Activated CD8-positive, alpha-beta memory T cell treated with anti-CD3 and anti-CD28 coated beads, Interleukin-2, amount 50 U/mL, for 1 hour (primary cell): ENCODE results near the gene DNAH10.
"Not testable (repeated sequence)": the region's sequence is repeated elsewhere in the genome, so short reads cannot be mapped to it uniquely, and the experiment has no call there.

Experiments used
- DNase-seq: peaks from one replicate; pipeline ENCODE4 v3.0.0-alpha.2; 2020; ENCODE audit errors: extremely low read depth

Gene DNAH10

DNA sequence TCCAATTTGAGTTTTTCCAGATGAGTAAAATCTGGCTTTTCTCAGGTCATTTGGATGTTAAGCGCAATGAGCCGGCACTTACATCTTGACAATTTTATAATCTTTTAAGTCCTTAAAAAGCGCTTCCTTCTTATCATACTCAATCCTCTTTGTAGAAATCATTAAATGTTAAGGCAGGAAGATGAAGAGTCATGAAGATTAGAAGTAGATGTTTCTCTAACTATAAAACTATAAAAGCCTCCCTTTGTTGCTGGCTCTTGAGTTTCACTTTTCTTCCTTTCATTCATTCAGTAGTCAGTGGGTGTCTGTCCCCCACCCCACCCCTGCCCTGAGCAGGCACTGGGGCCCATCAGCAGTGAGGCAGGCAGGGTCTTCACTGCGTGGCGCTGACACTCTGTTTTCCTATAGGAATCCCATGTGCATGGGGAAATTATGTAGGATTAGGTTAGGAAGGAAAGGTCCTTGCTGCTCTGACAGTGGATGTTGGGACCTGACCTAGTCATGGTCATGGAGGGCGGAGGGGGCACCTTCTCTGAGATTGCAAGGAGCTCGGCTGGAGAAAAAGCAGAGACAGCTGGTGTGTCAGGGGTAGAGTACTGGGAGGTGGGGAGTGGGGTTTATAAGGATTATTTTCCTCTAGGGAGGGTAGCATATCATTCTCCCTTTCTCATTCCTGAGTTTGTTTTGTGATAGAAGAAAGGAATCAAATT lies 144.8 kb downstream of the DNAH10 start:
- no peak for DNase-seq

DNA sequence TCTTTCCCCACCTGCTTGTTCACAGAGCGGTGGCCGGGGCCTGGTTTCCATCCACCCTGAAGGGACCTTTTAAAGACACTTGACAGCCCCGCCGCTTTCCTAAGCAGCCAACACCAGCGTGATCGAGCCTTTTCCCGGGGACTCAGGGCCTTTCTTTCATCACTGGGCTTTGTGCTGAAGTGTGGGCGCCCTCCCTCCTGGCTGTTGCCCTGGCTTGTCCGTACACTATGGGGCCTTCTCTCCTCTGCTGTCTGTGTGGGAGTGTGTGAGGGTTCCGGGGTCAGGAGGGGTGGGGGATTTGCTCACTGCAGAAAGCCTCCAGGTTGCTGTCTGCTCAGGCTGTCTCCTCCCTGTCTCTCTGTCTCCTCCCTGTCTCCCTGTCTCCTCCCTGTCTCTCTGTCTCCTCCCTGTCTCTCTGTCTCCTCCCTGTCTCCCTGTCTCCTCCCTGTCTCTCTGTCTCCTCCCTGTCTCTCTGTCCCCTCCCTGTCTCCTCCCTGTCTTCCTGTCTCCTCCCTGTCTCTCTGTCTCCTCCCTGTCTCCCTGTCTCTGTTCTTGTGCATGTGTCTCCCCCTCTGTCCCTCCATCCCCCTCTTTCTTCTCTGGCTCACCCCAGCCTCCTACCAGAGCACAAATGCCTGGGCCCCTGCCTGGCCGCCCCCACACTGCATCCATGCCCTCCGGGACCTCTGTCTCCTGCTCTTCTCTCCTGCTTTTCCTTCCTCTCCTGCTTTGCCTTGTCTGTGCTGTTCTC lies 145.8 kb downstream of the DNAH10 start:
- DNase-seq, result no peak

DNA sequence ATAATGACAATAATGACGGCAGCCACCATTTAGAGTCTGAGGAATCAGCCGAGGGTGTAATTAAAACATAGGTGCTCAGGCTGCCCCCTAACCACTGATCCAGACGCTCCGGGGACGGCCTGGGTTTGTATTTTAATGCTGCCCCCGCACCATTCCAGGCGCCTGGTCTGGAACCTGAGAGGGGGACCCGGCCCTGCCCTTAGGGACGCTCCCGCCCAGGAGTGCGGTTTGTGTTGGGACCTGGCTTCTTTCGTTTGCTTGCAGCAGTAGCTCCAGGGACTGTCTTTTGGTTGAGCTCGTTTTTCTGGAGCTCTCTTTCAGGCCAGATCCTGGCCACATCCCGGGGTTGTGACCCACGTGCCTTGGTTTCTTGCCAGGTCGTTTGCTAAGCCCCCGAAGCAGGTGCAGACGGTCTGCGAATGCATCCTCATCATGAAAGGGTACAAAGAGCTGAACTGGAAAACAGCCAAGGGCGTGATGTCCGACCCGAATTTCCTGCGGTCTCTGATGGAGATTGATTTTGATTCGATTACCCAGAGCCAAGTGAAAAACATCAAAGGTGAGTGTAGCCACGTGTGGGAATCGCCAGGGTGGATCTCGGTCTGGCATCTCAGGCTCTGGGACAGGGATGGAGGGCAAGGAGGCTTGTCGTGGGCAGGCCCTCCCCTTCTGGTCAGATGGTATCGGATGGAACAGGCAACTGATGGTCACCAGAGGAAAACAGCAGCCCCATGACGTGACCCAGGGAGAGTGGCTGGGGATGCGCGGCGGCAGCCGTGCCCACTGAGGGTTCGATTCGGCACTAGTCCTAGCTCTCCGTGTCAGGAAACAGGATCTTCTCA lies 147.0 kb downstream of the DNAH10 start:
- no peak for DNase-seq

DNA sequence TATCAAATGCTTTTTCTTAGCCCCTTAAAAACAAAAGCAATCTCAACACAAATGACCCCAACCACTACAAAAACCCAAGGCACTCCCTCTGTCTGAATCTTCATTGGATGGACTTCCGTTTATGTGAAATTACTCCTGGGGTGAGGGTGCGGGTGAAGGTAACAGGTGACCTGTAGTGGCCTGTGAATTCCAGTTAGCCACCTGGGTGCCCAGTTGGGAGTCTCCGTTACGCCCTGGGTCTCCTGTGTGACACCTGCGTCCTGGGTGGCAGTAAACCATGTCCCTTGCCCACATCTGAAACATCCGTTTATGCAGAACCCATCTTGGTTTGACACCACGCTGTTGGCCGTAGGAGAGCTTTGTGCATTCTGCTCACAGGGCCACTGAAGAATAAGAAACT lies 148.0 kb downstream of the DNAH10 start:
- DNase-seq, result no peak

DNA sequence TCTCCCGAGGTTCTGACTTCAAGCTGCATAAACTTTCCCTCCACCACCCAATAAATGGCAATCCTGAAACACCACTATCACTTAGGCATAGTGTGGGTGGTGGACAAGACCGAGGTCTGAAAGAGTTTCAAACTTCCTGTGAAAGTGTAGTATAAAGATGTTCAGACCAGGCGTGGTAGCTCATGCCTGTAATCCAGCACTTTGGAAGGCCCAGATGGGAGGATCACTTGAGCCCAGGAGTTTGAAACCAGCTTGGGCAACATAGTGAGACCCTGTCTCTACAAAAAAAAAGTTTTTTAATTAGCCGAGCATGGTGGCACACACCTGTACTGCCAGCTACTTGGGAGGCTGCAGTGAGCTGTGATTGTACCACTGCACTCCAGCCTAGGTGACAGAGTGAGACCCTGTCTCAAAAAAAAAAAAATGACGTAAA lies 148.7 kb downstream of the DNAH10 start:
- DNase-seq, result no peak

DNA sequence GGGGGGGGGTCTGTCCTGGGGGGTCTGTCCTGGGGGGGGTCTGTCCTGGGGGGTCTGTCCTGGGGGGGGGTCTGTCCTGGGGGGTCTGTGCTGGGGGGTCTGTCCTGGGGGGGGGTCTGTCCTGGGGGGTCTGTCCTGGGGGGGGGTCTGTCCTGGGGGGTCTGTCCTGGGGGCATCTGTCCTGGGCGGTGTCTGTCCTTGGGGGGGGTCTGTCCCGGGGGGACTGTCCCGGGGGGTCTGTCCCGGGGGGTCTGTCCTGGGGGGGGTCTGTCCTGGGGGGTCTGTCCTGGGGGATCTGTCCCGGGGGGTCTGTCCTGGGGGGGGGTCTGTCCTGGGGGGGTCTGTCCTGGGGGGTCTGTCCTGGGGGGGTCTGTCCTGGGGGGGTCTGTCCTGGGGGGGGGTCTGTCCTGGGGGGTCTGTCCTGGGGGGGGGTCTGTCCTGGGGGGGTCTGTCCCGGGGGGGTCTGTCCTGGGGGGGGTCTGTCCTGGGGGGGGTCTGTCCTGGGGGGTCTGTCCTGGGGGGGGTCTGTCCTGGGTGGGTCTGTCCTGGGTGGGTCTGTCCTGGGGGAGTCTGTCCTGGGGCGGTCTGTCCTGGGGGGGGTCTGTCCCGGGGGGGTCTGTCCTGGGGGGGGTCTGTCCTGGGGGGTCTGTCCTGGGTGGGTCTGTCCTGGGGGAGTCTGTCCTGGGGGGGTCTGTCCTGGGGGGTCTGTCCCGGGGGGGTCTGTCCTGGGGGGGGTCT lies 149.7 kb downstream of the DNAH10 start:
- DNase-seq, result not testable (repeated sequence)

DNA sequence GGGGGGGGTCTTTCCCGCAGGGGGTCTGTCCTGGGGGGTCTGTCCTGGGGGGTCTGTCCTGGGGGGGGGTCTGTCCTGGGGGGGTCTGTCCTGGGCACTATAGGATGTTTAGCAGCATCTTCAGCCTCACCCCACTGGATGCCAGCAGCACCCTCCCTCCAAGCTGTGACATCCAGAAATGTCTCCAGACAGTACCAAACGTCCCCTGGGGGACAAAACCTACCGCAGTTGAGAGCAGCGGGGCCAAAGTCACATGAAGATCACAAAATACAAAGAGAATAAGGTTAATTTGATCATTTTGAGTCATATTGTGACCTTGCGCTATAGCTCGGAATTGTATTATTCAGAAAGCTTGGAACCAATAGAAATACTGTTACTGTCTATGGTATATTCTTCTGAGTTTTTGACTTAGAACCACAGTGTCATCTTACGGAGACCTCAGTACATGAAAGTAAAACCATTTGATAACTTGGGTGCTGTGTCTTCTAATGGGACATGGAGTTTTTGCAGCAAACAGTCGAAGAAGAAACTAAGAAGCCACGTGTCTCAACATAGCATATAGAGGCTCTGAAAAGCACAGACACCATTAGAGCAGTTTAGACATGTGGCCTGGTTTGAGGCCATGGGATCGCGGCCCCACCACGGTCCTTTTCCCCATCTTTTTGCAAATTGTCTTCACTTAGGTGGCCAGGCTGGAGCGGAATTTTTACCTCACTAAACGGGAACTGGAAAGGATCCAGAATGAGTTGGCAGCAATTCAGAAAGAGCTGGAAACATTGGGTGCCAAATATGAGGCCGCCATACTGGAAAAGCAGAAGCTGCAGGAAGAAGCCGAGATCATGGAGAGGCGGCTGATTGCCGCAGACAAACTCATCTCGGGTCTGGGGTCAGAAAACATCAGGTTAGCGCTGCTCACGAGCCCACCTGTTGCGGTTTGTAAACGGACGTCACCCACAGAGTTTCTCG lies 150.6 kb downstream of the DNAH10 start:
- no peak for DNase-seq

DNA sequence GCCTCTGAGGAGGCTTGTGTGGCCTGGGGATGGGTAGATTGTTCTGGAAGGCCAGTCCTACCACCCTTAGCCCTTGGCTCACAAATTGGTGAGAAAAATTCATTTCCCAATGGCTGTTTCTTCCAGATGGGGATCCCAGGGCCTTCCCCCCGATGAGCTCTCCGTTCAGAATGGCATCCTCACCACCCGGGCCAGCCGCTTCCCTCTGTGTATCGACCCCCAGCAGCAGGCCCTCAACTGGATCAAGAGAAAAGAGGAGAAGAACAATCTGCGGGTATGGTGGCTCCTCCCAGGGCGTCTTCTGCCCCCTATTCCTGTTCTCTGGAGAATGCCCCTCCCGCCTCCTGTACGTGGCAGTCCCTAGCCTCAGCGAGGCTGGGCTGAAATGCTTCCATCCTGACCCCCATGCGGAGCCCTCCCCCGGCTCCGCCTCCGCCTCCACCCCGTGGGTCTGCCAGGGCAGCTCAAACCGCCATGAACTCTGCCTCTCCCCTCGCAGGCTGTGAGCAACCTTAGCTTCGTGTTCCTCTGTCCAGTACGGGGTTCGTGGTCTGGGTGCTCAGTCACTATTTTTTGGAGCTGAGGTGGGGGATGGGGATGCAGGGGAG lies 152.7 kb downstream of the DNAH10 start:
- no peak for DNase-seq

DNA sequence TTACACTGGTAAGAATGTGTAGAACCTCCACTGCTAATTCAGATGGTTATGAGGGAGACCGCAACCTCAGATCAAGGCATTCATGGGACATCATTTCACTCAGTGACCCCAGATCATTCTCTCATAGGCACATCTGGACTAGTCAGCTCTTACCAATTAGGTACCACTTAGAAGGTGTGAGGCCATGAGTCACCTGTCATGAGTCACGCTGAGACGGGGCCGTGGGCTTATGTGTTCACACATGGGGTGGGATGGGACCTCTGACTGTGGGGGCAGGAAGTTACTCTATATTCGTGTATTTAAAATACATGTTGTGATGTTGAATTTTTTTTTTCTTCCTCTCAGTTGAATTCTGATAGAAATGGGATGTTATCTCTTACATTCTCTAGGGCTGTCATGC lies 154.6 kb downstream of the DNAH10 start:
- peak; percentile 7 for DNase-seq

DNA sequence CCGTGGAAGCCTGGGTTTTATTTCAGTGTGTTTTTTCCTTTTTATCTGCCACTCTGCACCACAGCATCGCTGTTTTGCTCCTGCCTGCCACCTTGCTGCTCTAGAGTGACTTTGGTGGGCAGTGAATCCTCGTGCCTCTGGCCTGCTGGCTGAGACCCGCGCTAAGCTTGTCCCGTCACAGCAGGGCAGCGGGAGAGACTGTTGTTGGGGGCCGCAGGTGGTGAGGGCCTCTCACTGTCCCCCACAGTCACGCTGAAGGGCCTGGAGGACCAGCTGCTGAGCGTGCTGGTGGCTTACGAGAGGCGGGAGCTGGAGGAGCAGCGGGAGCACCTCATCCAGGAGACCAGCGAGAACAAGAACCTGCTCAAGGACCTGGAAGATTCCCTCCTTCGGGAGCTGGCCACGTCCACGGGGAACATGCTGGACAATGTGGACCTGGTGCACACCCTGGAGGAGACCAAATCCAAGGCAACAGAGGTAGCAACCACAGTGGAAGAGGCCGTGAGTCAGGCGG lies 155.3 kb downstream of the DNAH10 start:
- DNase-seq, result no peak

DNA sequence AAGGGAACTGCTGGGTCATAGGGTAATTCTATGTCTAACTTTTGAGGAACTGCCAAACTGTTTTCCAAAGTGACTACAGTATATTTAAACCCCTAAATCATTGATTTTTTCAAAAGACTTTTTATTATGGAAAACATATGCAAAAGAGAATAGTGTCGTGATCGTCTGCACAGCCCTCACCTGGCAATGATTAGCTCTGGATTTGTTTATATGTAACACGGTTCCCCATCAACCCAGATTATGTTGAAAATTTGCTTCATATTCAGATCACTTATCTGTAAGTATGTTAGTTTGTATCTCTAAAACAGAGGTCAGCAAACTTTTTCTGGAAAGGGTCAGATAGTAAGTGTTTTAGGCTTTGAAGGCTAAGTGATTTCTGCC lies 157.9 kb downstream of the DNAH10 start:
- DNase-seq, result no peak

DNA sequence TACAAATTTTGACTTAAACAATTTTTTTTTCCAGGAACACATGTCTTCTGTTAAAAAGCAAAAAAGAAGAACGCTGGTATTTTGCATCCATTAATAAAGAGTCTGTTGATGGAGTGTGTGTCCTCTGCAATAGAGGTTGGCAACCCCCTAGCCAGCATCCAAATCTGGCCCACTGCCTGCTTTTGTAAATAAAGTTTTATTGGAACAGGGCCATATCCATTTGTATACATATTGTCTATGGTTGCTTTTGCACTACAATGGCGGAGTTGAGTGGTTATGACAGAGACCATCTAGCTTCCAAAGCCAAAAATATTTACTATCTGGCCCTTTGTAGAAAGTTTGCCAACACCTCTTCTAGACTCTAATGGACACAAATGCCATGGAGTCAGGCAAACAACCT lies 160.9 kb downstream of the DNAH10 start:
- no peak for DNase-seq

DNA sequence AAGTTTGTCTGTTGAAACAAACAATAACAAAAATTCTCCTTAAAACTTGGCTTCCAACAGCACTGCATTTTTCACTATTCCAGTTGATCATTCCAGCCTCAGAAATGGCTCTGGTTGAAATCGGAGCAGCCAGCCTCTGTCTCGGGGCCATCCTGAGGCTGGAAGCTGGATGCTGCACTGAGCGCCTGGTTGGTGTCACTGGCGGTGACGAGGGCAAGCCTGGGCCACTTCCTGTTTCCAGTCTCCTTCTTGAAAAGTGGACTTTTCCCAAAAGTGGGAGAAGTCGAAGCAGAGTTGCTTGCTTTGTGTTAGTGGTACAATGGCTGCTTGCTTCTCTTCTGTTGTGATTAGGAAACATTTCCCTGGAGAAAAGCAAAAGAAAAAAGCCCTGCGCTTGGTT lies 161.8 kb downstream of the DNAH10 start:
- DNase-seq, result no peak

DNA sequence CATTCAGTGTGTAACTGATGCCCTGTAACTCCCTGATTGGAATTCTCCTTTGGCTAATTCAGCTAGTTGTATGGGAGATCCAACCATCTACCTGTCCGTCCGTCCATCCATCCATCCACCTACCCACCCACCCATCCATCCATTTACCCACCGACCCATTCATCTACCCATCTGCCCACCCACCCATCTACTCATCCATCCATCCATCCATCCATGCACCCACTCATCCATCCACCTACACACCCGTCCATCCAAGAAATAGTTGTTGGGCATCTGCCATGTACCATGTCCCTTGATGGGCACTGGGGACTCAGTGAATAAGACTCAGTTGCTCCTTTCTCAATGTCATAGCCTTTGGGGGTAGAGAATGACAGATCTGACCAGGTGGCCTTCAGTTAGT lies 162.4 kb downstream of the DNAH10 start:
- DNase-seq, result no peak

DNA sequence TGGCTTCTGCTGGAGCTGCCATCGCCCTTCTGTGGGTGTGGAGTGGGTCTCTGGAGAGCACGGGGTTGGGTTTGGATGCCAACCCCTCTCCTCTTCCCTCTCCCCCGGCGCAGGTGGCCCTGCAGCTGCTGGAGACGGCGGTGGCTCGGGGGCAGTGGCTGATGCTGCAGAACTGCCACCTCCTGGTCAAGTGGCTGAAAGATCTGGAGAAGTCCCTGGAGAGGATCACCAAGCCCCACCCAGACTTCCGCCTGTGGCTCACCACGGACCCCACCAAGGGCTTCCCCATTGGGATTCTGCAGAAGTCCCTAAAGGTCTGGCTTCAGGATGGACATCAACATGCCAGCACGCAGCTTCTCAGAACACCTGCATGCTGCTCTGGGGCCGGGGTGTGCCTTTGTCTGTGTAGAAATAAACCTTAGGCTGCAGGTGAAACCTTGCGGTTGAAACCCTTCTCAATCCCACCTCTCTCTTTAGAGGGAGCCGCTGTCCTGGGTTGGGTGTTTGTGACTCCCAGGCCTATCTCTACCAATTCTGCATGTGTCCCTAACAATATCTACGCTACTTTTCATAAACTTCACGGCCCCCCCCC lies 166.3 kb downstream of the DNAH10 start:
- no peak for DNase-seq

DNA sequence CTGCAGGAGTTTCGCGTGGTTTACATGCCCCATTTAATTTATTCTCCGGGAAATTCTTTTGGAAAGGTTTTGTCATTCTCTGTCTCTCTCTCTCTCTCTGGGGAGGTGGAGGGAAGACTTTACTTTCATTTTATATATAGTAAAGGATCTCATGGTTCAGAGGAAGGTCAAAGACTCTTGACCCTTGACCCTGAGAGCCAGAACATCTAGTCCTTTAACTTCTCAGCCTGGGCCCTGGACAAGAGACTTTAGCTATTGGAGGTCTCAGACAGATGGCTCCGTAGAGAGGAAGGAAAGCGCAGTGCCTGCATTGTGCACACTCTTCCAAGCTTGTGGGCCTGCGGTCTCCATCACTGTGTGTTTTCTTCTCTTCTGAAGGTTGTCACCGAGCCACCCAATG lies 166.8 kb downstream of the DNAH10 start:
- no peak for DNase-seq

DNA sequence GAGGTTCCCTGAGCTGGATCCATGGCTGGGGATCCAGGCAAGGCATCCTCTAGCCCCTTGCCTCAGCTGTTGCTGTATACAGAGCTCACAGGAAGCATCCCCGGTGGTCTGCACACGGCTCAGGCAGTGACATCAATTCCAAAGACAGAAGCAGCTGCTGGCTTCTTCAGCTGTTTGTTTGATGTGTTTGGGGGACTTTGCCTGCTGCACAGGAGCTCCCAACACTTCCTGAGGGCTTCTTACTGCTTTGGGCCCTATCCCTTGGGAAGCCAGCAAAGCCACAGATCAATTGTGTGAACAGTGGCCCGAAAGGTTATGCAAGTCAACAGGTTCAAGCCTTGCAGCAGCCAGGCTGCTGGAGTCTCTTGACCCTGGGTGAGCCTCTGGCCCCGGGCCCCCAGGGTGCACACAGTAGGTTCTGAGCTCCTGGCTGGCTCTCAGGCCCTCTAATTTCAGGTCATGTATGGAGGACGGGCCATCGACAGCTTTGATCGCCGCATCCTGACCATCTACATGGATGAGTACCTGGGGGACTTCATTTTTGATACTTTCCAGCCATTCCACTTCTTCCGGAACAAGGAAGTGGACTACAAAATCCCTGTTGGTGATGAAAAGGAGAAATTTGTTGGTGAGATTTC lies 168.0 kb downstream of the DNAH10 start:
- no peak for DNase-seq

DNA sequence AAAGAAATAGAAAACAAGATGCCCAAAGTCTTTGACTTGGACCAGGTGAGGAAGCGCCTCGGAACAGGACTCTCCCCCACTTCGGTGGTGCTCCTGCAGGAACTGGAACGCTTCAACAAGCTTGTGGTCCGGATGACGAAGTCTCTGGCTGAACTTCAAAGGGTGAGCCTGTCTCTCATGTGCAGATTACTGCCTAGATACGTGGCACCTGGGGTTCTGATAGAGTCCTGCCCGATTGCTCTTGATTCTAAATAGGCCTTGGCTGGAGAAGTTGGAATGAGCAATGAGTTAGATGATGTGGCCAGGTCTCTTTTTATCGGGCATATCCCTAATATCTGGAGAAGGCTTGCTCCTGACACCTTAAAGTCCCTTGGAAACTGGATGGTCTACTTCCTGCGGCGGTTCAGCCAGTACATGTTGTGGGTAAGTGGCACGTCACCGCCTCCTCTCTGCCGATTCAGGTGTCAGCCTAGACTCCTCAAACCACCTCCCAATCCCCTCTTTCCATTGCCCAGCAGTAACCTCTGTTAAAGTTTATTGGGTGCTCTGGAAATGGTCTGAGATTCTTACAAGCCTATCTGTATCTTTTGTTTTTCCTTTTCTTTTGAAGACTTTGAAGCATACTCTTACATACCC lies 169.7 kb downstream of the DNAH10 start:
- DNase-seq, result peak; percentile 32

DNA sequence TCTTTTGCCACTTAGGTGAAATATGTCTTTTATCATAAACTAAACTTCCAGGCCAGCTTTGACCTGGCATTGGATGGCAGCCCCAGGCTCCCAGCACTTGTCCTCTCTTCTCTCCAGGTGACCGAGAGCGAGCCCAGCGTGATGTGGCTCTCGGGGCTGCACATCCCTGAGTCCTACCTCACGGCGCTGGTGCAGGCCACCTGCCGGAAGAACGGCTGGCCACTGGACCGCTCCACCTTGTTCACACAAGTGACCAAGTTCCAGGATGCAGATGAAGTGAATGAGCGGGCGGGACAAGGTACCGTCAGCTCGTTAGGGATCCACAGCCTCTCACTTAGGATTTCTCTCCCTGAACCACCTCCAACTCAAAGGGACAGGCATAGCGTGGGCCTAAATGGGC lies 171.1 kb downstream of the DNAH10 start:
- no peak for DNase-seq
